Mesenchymal stem cell (in vitro differentiated cells and primary cell): Measurements from ENCODE around the gene MTUS2.

Source experiments
- DNase-seq: peaks from one replicate; pipeline ENCODE4 v3.0.0-alpha.2; 2013
- H2AFZ ChIP-seq: one replicate; pipeline ENCODE4 v1.6.1; 2013; ENCODE audit warnings: low read depth, mild to moderate bottlenecking, control low read depth, inconsistent platforms, low read length, moderate library complexity
- H2AK5ac ChIP-seq: 2 replicates; pipeline ENCODE4 v1.6.1; 2013; ENCODE audit warnings: low read length, moderate library complexity, mild to moderate bottlenecking, inconsistent platforms; ENCODE audit not compliant: severe bottlenecking
- H2BK120ac ChIP-seq: one replicate; pipeline ENCODE4 v1.6.1; 2013; ENCODE audit warnings: low read depth, mild to moderate bottlenecking, inconsistent platforms, low read length, moderate library complexity
- H2BK12ac ChIP-seq, 2 experiments: one replicate each; pipeline ENCODE4 v1.6.1; 2013; ENCODE audit warnings: inconsistent platforms in 2 of 2, low read length in 2 of 2, mild to moderate bottlenecking in 2 of 2, moderate library complexity in 2 of 2, control low read depth in 1 of 2
- H2BK15ac ChIP-seq: one replicate; pipeline ENCODE4 v1.6.1; 2013; ENCODE audit warnings: mild to moderate bottlenecking, low read depth, inconsistent platforms; ENCODE audit not compliant: poor library complexity, severe bottlenecking
- H2BK5ac ChIP-seq: 2 replicates; pipeline ENCODE4 v1.6.1; 2013; ENCODE audit warnings: low read depth, mild to moderate bottlenecking, low read length, control low read depth, inconsistent platforms; ENCODE audit not compliant: poor library complexity, severe bottlenecking
- H3K14ac ChIP-seq, 2 experiments: one replicate each; pipeline ENCODE4 v1.6.1; 2013; ENCODE audit warnings: inconsistent platforms in 2 of 2, low read length in 2 of 2, control low read depth in 1 of 2, mild to moderate bottlenecking in 1 of 2, moderate library complexity in 1 of 2
- H3K18ac ChIP-seq, 2 experiments: one replicate each; pipeline ENCODE4 v1.6.1; 2013; ENCODE audit warnings: inconsistent platforms in 2 of 2, low read length in 2 of 2, control low read depth in 1 of 2, low read depth in 1 of 2, mild to moderate bottlenecking in 1 of 2
- H3K23ac ChIP-seq, 2 experiments: one replicate each; pipeline ENCODE4 v1.6.1; 2013; ENCODE audit warnings: inconsistent platforms in 2 of 2, low read length in 2 of 2, mild to moderate bottlenecking in 2 of 2, moderate library complexity in 2 of 2, control low read depth in 1 of 2
- H3K27ac ChIP-seq: 2 replicates; pipeline ENCODE4 v1.5.1; 2013; ENCODE audit warnings: mild to moderate bottlenecking, moderate library complexity, low read length, control low read depth, inconsistent platforms; ENCODE audit not compliant: poor library complexity, severe bottlenecking
- H3K27me3 ChIP-seq, 2 experiments: 2 replicates each; pipeline versions ENCODE4 v1.6.1 to v1.7.0; 2013; ENCODE audit warnings: low read length in 2 of 2, mild to moderate bottlenecking in 2 of 2, moderate library complexity in 2 of 2, control low read depth in 1 of 2, inconsistent platforms in 1 of 2; ENCODE audit not compliant: control insufficient read depth in 1 of 2, insufficient read depth in 1 of 2
- H3K36me3 ChIP-seq, 2 experiments: 2 replicates each; pipeline versions ENCODE4 v1.6.1 to v1.7.0; 2013; ENCODE audit warnings: low read length in 2 of 2, control low read depth in 1 of 2, inconsistent platforms in 1 of 2, low read depth in 1 of 2, mild to moderate bottlenecking in 1 of 2; ENCODE audit not compliant: insufficient read depth in 2 of 2, control insufficient read depth in 1 of 2
- H3K4ac ChIP-seq, 2 experiments: one replicate each; pipeline ENCODE4 v1.6.1; 2013; ENCODE audit warnings: inconsistent platforms in 2 of 2, low read length in 2 of 2, mild to moderate bottlenecking in 2 of 2, moderate library complexity in 2 of 2, control low read depth in 1 of 2, low read depth in 1 of 2
- H3K4me1 ChIP-seq: 2 replicates; pipeline ENCODE4 v1.6.1; 2013; ENCODE audit warnings: low read depth, low read length, control low read depth; ENCODE audit not compliant: control insufficient read depth, insufficient read depth
- H3K4me2 ChIP-seq: 2 replicates; pipeline ENCODE4 v1.6.1; 2013; ENCODE audit warnings: low read length, mild to moderate bottlenecking, inconsistent platforms; ENCODE audit not compliant: poor library complexity, severe bottlenecking
- H3K4me3 ChIP-seq, 2 experiments: 2 replicates each; pipeline versions ENCODE4 v1.5.1 to v1.7.0; 2013; ENCODE audit warnings: low read length in 2 of 2, mild to moderate bottlenecking in 2 of 2, control low read depth in 1 of 2, low read depth in 1 of 2; ENCODE audit not compliant: insufficient read depth in 1 of 2
- H3K79me1 ChIP-seq: replicated peaks from 2 replicates; pipeline ENCODE4 v1.6.1; 2013; ENCODE audit warnings: mild to moderate bottlenecking, control low read depth, low read length, inconsistent platforms; ENCODE audit not compliant: poor library complexity, severe bottlenecking
- H3K9ac ChIP-seq: 2 replicates; pipeline ENCODE4 v1.7.0; 2013; ENCODE audit warnings: mild to moderate bottlenecking, low read length, moderate library complexity
- H3K9me3 ChIP-seq: 2 replicates; pipeline ENCODE4 v1.7.0; 2013; ENCODE audit warnings: mild to moderate bottlenecking, low read length; ENCODE audit not compliant: control insufficient read depth
- H4K8ac ChIP-seq: one replicate; pipeline ENCODE4 v1.6.1; 2013; ENCODE audit warnings: inconsistent platforms, mild to moderate bottlenecking, low read length, moderate library complexity
- H4K91ac ChIP-seq: one replicate; pipeline ENCODE4 v1.6.1; 2013; ENCODE audit warnings: mild to moderate bottlenecking, low read length, inconsistent platforms
- WGBS: methylation state at CpG from one replicate; pipeline ENCODE4 v1.1.7; 2013; ENCODE audit warnings: mixed read lengths; 5-methylcytosine and 5-hydroxymethylcytosine counted together

Gene MTUS2

GRCh38 chr13:29362849-29363604 is 542.9 kb downstream of the MTUS2 start:
- DNase-seq: peak; percentile 60
- H3K18ac ChIP-seq: no peak overlapping the region
- no peak overlapping the region for H2BK15ac ChIP-seq
- no peak overlapping the region for H3K27ac ChIP-seq
- WGBS: 13% methylated on average over 6 of the region's 6 CpGs
- H3K9ac ChIP-seq: no peak overlapping the region
- no peak overlapping the region for H2BK5ac ChIP-seq
- no peak overlapping the region for H4K91ac ChIP-seq
- no peak overlapping the region for H2AFZ ChIP-seq
- H3K4me1 ChIP-seq: no peaks in the 10 kb centered on the region
- H3K14ac ChIP-seq: no peak overlapping the region
- H2BK120ac ChIP-seq: no peak overlapping the region
- no peak overlapping the region for H3K23ac ChIP-seq
- H3K36me3 ChIP-seq: no peaks in the 10 kb centered on the region
- H3K79me1 ChIP-seq: no peaks in the 10 kb centered on the region
- no peaks in the 10 kb centered on the region for H3K9me3 ChIP-seq
- no peak overlapping the region for H2AK5ac ChIP-seq
- H3K4ac ChIP-seq: no peak overlapping the region
- no peak overlapping the region for H2BK12ac ChIP-seq
- H3K4me2 ChIP-seq: no peak overlapping the region
- no peak overlapping the region for H4K8ac ChIP-seq
- no peak overlapping the region for H3K4me3 ChIP-seq
- H3K27me3 ChIP-seq: peaks cover 0 to 20% of the 10 kb centered on the region in 2 experiments

- 18% methylated on average over 8 of the region's 8 CpGs for WGBS
Observed at GRCh38 chr13:29369060-29369743, 549.1 kb downstream of the MTUS2 start.

GRCh38 chr13:29379281-29379680 is 559.1 kb downstream of the MTUS2 start:
- no peak overlapping the region for H3K9ac ChIP-seq
- no peak overlapping the region for H3K27ac ChIP-seq
- no peak overlapping the region for H3K23ac ChIP-seq
- no peak overlapping the region for H2AK5ac ChIP-seq
- H3K27me3 ChIP-seq: peaks cover 0 to 6% of the 10 kb centered on the region in 2 experiments
- H2BK120ac ChIP-seq: no peak overlapping the region
- H2BK5ac ChIP-seq: no peak overlapping the region
- H4K8ac ChIP-seq: no peak overlapping the region
- H2BK12ac ChIP-seq: no peak overlapping the region
- H3K14ac ChIP-seq: peak overlapping the region in 1 of 2 experiments; percentile 20
- H3K18ac ChIP-seq: no peak overlapping the region
- H3K79me1 ChIP-seq: no peaks in the 10 kb centered on the region
- no peak overlapping the region for H2AFZ ChIP-seq
- H2BK15ac ChIP-seq: no peak overlapping the region
- peak overlapping the region; percentile 39 for H4K91ac ChIP-seq
- no peak for DNase-seq
- H3K4me3 ChIP-seq: no peak overlapping the region
- no peaks in the 10 kb centered on the region for H3K4me1 ChIP-seq
- H3K36me3 ChIP-seq: no peaks in the 10 kb centered on the region
- 100% methylated on average over 3 of the region's 4 CpGs for WGBS
- no peaks in the 10 kb centered on the region for H3K9me3 ChIP-seq
- no peak overlapping the region for H3K4ac ChIP-seq
- no peak overlapping the region for H3K4me2 ChIP-seq

More at GRCh38 chr13:29369060-29369743, 549.1 kb downstream of the MTUS2 start:
- Histone ChIP-seq H3K9ac (no peak overlapping the region), H2BK12ac (no peak overlapping the region), H3K4ac (no peak overlapping the region), H3K36me3 (no peaks in the 10 kb centered on the region), H3K27me3 (peaks cover 0 to 22% of the 10 kb centered on the region in 2 experiments), H3K9me3 (peaks cover 8% of the 10 kb centered on the region), H4K91ac (no peak overlapping the region), H3K27ac (no peak overlapping the region), H3K4me2 (no peak overlapping the region), H2BK120ac (no peak overlapping the region), H3K4me3 (no peak overlapping the region), H3K79me1 (no peaks in the 10 kb centered on the region), H2BK5ac (no peak overlapping the region), H3K4me1 (no peaks in the 10 kb centered on the region), H2BK15ac (no peak overlapping the region), H2AK5ac (no peak overlapping the region), H3K23ac (no peak overlapping the region), H2AFZ (no peak overlapping the region), H4K8ac (no peak overlapping the region), H3K14ac (no peak overlapping the region), H3K18ac (no peak overlapping the region)
- DNase-seq: peak; percentile 48

- H3K14ac ChIP-seq: no peak overlapping the region
- H3K79me1 ChIP-seq: no peaks in the 10 kb centered on the region
- H2BK12ac ChIP-seq: no peak overlapping the region
- no peak overlapping the region for H3K9ac ChIP-seq
- no peak overlapping the region for H2AK5ac ChIP-seq
- H2BK5ac ChIP-seq: no peak overlapping the region
- no peak overlapping the region for H3K4me3 ChIP-seq
- H2AFZ ChIP-seq: no peak overlapping the region
- no peak overlapping the region for H2BK120ac ChIP-seq
- H4K91ac ChIP-seq: no peak overlapping the region
- H4K8ac ChIP-seq: no peak overlapping the region
- peaks cover 0 to 6% of the 10 kb centered on the region in 2 experiments for H3K27me3 ChIP-seq
- H3K18ac ChIP-seq: no peak overlapping the region
- H3K4me1 ChIP-seq: no peaks in the 10 kb centered on the region
- H3K4me2 ChIP-seq: no peak overlapping the region
- H3K23ac ChIP-seq: no peak overlapping the region
- H3K9me3 ChIP-seq: no peaks in the 10 kb centered on the region
- no peak for DNase-seq
- WGBS: 5% methylated on average over 1 of the region's 1 CpG
- H3K36me3 ChIP-seq: no peaks in the 10 kb centered on the region
- no peak overlapping the region for H3K27ac ChIP-seq
- H3K4ac ChIP-seq: no peak overlapping the region
- no peak overlapping the region for H2BK15ac ChIP-seq
Observed at GRCh38 chr13:29379865-29380264, 559.7 kb downstream of the MTUS2 start.
